NCI-H2196 (cell line): Measurements from ENCODE around the gene DCXR.

Experiments
- DNase-seq: peaks from one replicate; lab custom pipeline; 2025; ENCODE audit not compliant: unreplicated experiment; lab: John Stamatoyannopoulos, UW

Gene DCXR

GRCh38 chr17:82024859-82025258 lies 12.6 kb downstream of the DCXR start:
- DNase-seq = no peak

GRCh38 chr17:82023447-82024241 lies 13.9 kb downstream of the DCXR start:
- no peak for DNase-seq

DNA sequence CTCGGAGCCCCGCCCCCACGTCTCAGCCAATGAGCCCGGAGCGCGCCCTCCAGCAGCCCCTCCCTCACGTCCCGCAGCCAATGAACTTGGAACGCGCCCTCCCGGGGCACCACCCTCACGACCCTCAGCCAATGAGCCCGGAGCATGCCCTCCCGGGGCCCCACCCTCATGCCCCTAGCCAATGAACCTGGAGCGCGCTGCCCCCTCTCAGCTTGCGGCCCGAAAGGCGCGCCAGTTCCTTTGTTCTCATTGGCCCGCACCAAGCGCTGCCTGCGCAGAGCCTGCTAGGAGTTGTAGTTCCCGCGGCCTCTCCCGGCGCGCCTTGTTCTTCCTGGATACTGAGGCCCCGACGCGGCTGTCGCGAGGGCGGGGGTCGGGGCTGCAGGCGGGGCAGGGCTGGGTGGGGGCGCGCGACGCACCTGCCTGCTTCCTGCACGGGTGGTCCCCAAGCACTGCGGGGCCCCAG lies 14.5 kb downstream of the DCXR start, which contains the start of gene LRRC45:
Gene LRRC45 (plus strand): TSS at position 325 of the 466 bp plus-strand sequence. CDS start 339 bp downstream, outside the sequence.
- peak; percentile 100 for DNase-seq

GRCh38 chr17:82022310-82022980 lies 15.1 kb downstream of the DCXR start, which contains the start of gene CENPX:
TSS of gene CENPX (minus strand) at chr17:82022878. CDS start at chr17:82022861, 17 bp downstream.
- no peak for DNase-seq

- no peak for DNase-seq
Measured at GRCh38 chr17:82021900-82022309, 15.6 kb downstream of the DCXR start.

- DNase-seq = peak; percentile 87
Measured at GRCh38 chr17:82021107-82021899, 16.2 kb downstream of the DCXR start.

DNA sequence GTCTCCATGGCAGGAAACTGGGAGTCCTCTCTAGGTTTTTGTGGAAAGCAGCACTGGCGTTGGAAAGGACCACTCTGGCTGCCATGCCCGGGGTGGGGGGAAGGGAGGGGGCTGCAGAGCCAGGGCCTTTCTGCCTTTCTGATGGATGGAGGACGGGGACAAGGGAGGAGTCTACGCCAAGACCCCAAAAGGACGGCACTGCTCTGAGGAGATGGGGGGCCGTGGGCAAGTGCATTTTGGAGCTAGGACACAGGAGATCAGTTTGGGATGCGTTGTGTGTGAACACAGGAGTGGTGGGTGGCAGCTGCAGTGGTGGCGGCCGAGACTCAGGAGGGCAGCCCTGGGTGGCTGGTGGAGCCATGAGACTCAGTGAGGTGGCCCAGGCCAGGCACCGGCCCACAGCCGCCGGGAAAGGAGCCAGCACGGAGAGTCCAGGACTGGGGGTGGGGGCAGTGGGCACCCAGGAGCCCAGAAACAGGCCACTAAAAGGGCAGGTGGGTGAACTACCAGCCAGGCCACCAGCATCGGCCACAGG lies 16.9 kb downstream of the DCXR start:
- DNase-seq = no peak

- peak; percentile 82 for DNase-seq
Measured at GRCh38 chr17:82019690-82020571, 17.6 kb downstream of the DCXR start.

DNA sequence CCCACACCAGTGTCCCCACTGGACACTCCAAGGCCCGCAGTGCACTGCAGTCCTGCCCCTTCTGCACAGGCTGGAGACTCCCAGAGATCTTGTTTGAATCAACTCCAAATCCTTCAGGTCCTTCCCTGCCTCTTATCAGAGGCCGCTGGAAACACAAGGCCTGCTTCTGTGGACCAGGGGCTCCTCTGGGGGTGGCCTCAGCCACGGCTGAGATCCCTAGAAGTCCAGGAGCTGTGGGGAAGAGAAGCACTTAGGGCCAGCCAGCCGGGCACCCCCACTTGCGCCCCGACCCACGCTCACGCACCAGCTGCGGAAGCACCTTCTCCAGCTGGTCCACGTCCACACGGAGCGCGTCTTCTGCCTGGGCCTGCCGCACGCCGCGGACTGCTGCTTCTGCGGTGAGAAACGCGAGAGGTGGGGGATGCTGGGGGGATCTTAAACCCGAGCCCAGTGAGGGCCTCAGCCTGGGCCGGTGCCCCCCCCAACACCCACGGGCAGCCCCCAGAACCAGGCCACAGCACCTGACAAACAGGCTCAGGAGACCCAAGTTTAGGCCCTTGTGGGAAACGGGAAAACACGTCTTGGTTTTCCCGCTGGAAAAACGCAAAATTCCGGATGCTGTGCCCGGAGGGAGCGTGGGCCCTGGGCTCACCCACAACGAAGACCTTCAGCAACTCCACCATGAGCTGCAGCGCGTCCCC lies 18.4 kb downstream of the DCXR start:
- DNase-seq = no peak

- peak; percentile 61 for DNase-seq
Measured at GRCh38 chr17:82018152-82018988, 19.1 kb downstream of the DCXR start.

GRCh38 chr17:82017612-82018151 lies 19.8 kb downstream of the DCXR start:
- DNase-seq = no peak

- no peak for DNase-seq
Measured at GRCh38 chr17:82016875-82017459, 20.5 kb downstream of the DCXR start.

DNA sequence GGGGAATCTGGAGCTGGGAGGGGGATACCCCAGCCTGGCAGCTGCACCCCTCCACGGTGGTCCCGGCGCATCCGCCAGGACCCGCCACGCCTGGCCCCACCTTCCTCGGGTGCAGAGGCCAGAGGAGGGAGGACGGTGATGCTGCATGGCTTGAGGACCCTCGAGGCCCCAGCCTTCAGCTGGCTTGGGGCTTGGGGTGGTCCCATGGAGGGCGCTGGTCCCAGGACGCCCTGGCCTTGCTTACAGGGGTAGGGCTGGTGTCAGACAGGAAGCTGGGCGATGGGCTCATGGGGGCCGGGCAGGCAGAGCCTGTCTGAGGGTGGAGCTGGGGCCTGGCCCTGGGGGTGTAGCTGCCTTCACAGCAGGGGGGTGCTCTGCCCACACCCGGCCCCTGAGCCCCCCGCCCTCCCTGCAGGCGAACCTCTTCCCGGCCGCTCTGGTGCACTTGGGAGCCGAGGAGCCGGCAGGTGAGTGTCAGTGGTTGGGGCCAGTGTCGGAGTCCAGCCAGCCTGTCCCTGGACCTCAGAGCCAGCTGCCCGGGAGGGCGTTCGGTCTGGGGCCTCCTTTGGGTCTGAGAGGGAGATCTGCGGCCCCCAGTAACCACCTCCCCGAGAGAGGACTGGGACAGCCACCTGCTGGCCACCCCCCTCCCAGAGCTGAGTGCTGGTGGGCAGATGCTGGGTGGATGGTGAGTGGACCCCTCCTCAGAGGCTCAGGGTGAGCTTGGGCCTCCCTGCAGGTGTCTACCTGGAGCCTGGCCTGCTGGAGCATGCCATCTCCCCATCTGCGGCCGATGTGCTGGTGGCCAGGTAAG lies 21.2 kb downstream of the DCXR start:
- DNase-seq = no peak

DNA sequence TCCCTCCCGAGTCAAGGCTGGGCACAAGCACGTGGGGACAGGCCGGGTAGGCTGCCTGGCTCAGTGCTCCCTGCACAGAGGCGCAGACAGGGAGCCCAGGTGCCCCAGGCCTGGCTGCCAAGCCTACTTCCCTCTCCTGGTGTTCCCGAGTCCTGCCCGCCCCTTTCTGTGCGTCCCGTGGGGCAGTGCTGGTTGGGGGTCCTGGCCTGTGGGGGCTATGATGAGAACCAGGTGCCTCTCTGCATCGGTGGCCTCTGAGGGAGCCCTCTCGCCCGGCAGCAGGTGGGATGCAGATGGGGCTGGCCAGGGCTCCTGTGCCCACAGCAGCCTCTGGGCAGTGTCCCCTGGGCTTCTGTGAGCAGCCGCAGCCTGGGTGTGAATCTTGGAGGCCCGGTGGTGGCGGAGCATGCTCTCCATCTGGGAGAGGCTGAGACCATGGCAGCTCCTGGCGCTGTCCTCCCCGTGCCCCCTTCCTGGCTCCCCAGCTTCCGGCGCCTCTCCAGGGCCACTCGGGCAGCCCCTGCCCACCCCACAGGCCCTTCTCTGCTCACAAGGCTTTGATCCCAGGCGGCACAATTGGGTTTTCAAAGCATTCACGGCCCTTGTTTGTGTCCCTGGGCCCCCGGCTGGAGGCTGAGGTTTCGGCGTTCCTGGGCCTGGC lies 22.1 kb downstream of the DCXR start:
- no peak for DNase-seq

DNA sequence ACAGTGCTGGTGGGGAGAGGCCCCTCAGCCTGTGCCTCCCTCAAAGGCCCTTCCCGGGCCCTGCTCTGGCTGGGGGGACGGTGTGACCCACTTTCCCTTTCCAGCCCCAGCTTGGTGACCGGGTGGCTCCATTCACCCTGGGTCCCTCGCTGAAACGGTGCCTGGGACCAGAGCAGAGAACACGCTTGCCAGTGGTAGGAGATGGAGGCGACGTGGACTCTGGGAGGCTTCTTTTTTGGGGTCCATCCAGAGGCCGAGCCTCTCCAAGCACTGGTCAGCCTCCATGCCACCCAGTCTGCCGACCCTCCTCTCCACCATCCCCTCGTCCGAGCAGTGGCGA lies 22.6 kb downstream of the DCXR start:
- DNase-seq = no peak

GRCh38 chr17:82014432-82014831 lies 23.1 kb downstream of the DCXR start:
- no peak for DNase-seq
